Activated naive CD4-positive, alpha-beta T cell (primary cell): Measurements from ENCODE around the gene XAF1.
"Not testable (repeated sequence)": the region's sequence is repeated elsewhere in the genome, so short reads cannot be mapped to it uniquely, and the experiment has no call there.

ENCODE experiments used
- DNase-seq, 4 experiments: peaks; one replicate each; lab custom pipeline; 2025; lab: John Stamatoyannopoulos, UW

Gene XAF1

GRCh38 chr17:6753546-6753945 lies 2.3 kb upstream of the XAF1 start:
- DNase-seq: no peak

GRCh38 chr17:6755281-6755680 lies 565 bp upstream of the XAF1 start:
- DNase-seq: no peak

GRCh38 chr17:6756425-6757031 lies 682 bp downstream of the XAF1 start:
- DNase-seq: peak in 1 of 4 experiments; percentile 24

- no peak for DNase-seq
These were observed 1.9 kb downstream of the XAF1 start for GRCh38 chr17:6757747-6758146.

- no peak for DNase-seq
These were observed 5.9 kb downstream of the XAF1 start for GRCh38 chr17:6761779-6762178.

- DNase-seq: no peak
These were observed 12.6 kb downstream of the XAF1 start for GRCh38 chr17:6768447-6768846.

- DNase-seq: no peak
These were observed 16.2 kb downstream of the XAF1 start for GRCh38 chr17:6772016-6772415.

GRCh38 chr17:6774906-6775305 lies 19.1 kb downstream of the XAF1 start:
- not testable (repeated sequence) for DNase-seq

- no peak for DNase-seq
These were observed 20.1 kb downstream of the XAF1 start, which contains the start of gene FBXO39 for GRCh38 chr17:6775871-6776405. Gene FBXO39 (plus strand): TSS chr17:6776215. CDS start chr17:6779869, 3,654 bp downstream.

- no peak for DNase-seq
These were observed 23.6 kb downstream of the XAF1 start for GRCh38 chr17:6779411-6779810.

GRCh38 chr17:6780001-6780400 lies 24.2 kb downstream of the XAF1 start:
- DNase-seq: no peak

GRCh38 chr17:6780886-6781285 lies 25.0 kb downstream of the XAF1 start:
- DNase-seq: no peak

- DNase-seq: no peak
These were observed 26.4 kb downstream of the XAF1 start for GRCh38 chr17:6782244-6782643.

- no peak for DNase-seq
These were observed 30.8 kb downstream of the XAF1 start for GRCh38 chr17:6786618-6787017.

- no peak for DNase-seq
These were observed 31.3 kb downstream of the XAF1 start for GRCh38 chr17:6787081-6787693.

GRCh38 chr17:6789146-6789545 lies 33.3 kb downstream of the XAF1 start:
- no peak for DNase-seq

GRCh38 chr17:6793748-6794493 lies 38.1 kb downstream of the XAF1 start:
- no peak for DNase-seq

- no peak for DNase-seq
These were observed 40.4 kb downstream of the XAF1 start for GRCh38 chr17:6796017-6796886.

GRCh38 chr17:6796887-6797490 lies 41.1 kb downstream of the XAF1 start:
- DNase-seq: no peak

- DNase-seq: no peak
These were observed 42.0 kb downstream of the XAF1 start for GRCh38 chr17:6797718-6798351.

- no peak for DNase-seq
These were observed 43.9 kb downstream of the XAF1 start for GRCh38 chr17:6799738-6800137.
